ENCODE results near the gene NCKAP5.

GRCh38 chr2:133526530-133527300, 41.5 kb downstream of the NCKAP5 start:
- TF ChIP-seq, protein P1, sequence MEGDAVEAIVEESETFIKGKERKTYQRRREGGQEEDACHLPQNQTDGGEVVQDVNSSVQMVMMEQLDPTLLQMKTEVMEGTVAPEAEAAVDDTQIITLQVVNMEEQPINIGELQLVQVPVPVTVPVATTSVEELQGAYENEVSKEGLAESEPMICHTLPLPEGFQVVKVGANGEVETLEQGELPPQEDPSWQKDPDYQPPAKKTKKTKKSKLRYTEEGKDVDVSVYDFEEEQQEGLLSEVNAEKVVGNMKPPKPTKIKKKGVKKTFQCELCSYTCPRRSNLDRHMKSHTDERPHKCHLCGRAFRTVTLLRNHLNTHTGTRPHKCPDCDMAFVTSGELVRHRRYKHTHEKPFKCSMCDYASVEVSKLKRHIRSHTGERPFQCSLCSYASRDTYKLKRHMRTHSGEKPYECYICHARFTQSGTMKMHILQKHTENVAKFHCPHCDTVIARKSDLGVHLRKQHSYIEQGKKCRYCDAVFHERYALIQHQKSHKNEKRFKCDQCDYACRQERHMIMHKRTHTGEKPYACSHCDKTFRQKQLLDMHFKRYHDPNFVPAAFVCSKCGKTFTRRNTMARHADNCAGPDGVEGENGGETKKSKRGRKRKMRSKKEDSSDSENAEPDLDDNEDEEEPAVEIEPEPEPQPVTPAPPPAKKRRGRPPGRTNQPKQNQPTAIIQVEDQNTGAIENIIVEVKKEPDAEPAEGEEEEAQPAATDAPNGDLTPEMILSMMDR (IDR thresholded peaks at IDR 0.05 in 8 of 11, conservative IDR thresholded peaks at IDR 0.05 in 3 of 11) = no peak
- no peak for TF ChIP-seq POLR2A (IDR thresholded peaks at IDR 0.05)

Data from spleen (tissue), 7 donors.